ENCODE data around the gene ACSF2.

GRCh38 chr17:50465635-50466034 lies 39.6 kb downstream of the ACSF2 start:
- TF ChIP-seq CTCF (IDR thresholded peaks at IDR 0.05) = no peak
- TF ChIP-seq POLR2A (IDR thresholded peaks at IDR 0.05) = no peak

Data from upper lobe of left lung (tissue), 4 donors.